Measurements from ENCODE around the gene FOXP4.

DNA sequence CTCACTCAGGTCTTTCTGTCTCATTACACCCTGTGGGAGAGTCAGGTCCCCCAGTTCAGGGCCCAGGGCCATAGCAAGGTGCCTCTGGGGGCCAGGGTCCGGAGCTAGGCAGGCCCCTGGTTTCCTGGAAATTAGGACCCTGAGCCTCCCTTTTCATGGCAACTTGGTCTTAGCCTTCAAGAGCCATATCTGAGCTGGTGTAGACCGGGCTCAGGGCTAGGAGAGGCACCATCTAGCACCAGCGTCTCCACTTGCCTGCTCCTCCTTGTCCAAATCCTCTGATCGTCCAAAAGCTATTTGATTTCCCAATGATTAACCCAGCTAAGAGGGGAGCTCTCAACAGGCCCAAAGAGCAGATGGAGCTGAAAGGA, 97.7 kb downstream of the FOXP4 start:
- no peak for TF ChIP-seq POLR2A (IDR thresholded peaks at IDR 0.05)
- TF ChIP-seq, protein P1, sequence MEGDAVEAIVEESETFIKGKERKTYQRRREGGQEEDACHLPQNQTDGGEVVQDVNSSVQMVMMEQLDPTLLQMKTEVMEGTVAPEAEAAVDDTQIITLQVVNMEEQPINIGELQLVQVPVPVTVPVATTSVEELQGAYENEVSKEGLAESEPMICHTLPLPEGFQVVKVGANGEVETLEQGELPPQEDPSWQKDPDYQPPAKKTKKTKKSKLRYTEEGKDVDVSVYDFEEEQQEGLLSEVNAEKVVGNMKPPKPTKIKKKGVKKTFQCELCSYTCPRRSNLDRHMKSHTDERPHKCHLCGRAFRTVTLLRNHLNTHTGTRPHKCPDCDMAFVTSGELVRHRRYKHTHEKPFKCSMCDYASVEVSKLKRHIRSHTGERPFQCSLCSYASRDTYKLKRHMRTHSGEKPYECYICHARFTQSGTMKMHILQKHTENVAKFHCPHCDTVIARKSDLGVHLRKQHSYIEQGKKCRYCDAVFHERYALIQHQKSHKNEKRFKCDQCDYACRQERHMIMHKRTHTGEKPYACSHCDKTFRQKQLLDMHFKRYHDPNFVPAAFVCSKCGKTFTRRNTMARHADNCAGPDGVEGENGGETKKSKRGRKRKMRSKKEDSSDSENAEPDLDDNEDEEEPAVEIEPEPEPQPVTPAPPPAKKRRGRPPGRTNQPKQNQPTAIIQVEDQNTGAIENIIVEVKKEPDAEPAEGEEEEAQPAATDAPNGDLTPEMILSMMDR (IDR thresholded peaks at IDR 0.05): no peak

Measured in body of pancreas (tissue), 4 donors.